KMS-11 (cell line): ENCODE data around the gene KLHL40.

ENCODE experiments used
- H2AFZ ChIP-seq: fragments of 200-600 bp; sonication (generic); 2 replicates; pipeline ENCODE4 v1.6.1; 2016; ENCODE audit warnings: antibody characterized with exemption, mixed run types, low read depth
- H3K27ac ChIP-seq: fragments of 200-600 bp; sonication (generic); 2 replicates; pipeline ENCODE4 v1.6.1; 2016; ENCODE audit warnings: mild to moderate bottlenecking, mixed run types
- H3K27me3 ChIP-seq: fragments of 200-600 bp; sonication (generic); 2 replicates; pipeline ENCODE4 v1.6.1; 2017; ENCODE audit warnings: mild to moderate bottlenecking, low read depth, mixed run types, moderate library complexity; ENCODE audit not compliant: insufficient read depth
- H3K36me3 ChIP-seq: fragments of 200-600 bp; sonication (generic); 2 replicates; pipeline ENCODE4 v1.6.1; 2017; ENCODE audit warnings: mild to moderate bottlenecking, mixed run types; ENCODE audit not compliant: insufficient read depth
- H3K4me1 ChIP-seq: fragments of 200-600 bp; sonication (generic); 2 replicates; pipeline ENCODE4 v1.6.1; 2016; ENCODE audit warnings: mild to moderate bottlenecking, low read depth, mixed run types; ENCODE audit not compliant: poor library complexity, severe bottlenecking
- H3K4me2 ChIP-seq: fragments of 200-600 bp; sonication (generic); 2 replicates; pipeline ENCODE4 v1.7.0; 2016; ENCODE audit warnings: mild to moderate bottlenecking, mixed run types
- H3K4me3 ChIP-seq: fragments of 200-600 bp; sonication (generic); IDR thresholded peaks from 2 replicates; pipeline ENCODE4 v1.6.1; 2017; ENCODE audit warnings: low read depth, low read length, mixed read lengths; ENCODE audit not compliant: insufficient read depth
- H3K79me2 ChIP-seq: fragments of 200-600 bp; sonication (generic); 2 replicates; pipeline ENCODE4 v1.6.1; 2016; ENCODE audit warnings: low read depth, mixed run types; ENCODE audit not compliant: insufficient read depth
- H3K9ac ChIP-seq: fragments of 200-600 bp; sonication (generic); 2 replicates; pipeline ENCODE4 v1.6.1; 2016; ENCODE audit warnings: mild to moderate bottlenecking, mixed run types
- H4K20me1 ChIP-seq: fragments of 200-600 bp; sonication (generic); 2 replicates; pipeline ENCODE4 v1.6.1; 2016; ENCODE audit warnings: mild to moderate bottlenecking, mixed run types; ENCODE audit not compliant: insufficient read depth
- TF ChIP-seq, protein P1 (sequence below): fragments of 200-600 bp; sonication (generic); conservative IDR thresholded peaks from 2 replicates; pipeline ENCODE4 v1.6.1; 2017; ENCODE audit warnings: low read depth, mild to moderate bottlenecking, antibody characterized with exemption, low read length, moderate library complexity, mixed read lengths

The KLHL40 gene

DNA sequence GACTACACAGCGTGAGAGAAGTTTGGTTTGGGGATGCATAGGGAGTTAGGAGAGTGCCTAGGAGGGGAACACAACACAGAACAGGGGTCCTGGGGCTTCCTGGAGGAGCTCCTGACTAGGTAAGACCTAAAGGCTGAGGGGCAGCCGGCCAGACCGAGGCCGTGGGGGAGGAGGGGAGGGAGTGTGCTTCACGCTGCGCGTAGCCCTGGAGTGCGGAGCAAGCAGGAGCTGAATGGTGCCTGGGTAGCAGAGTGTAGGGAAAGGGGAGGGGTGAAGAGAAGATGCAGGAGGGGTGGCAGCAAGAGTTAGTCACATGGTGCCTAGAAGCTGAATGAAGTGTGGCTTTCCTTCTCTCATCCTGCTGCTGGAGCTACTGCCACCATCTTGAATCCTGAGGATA lies 49.7 kb downstream of the KLHL40 start:
- no peak overlapping the region for H3K9ac ChIP-seq
- TF ChIP-seq, protein P1, sequence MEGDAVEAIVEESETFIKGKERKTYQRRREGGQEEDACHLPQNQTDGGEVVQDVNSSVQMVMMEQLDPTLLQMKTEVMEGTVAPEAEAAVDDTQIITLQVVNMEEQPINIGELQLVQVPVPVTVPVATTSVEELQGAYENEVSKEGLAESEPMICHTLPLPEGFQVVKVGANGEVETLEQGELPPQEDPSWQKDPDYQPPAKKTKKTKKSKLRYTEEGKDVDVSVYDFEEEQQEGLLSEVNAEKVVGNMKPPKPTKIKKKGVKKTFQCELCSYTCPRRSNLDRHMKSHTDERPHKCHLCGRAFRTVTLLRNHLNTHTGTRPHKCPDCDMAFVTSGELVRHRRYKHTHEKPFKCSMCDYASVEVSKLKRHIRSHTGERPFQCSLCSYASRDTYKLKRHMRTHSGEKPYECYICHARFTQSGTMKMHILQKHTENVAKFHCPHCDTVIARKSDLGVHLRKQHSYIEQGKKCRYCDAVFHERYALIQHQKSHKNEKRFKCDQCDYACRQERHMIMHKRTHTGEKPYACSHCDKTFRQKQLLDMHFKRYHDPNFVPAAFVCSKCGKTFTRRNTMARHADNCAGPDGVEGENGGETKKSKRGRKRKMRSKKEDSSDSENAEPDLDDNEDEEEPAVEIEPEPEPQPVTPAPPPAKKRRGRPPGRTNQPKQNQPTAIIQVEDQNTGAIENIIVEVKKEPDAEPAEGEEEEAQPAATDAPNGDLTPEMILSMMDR: no peak

GRCh38 chr3:42735615-42736014 lies 50.3 kb downstream of the KLHL40 start:
- H3K4me2 ChIP-seq: no peak overlapping the region
- TF ChIP-seq, protein P1: no peak
- H3K27me3 ChIP-seq: no peaks in the 10 kb centered on the region
- H4K20me1 ChIP-seq: no peaks in the 10 kb centered on the region
- no peak overlapping the region for H3K4me3 ChIP-seq
- H3K9ac ChIP-seq: no peak overlapping the region
- no peaks in the 10 kb centered on the region for H3K4me1 ChIP-seq
- H3K79me2 ChIP-seq: no peaks in the 10 kb centered on the region
- H3K36me3 ChIP-seq: no peaks in the 10 kb centered on the region
- H3K27ac ChIP-seq: no peak overlapping the region
- no peak overlapping the region for H2AFZ ChIP-seq

More for the DNA sequence above, 49.7 kb downstream of the KLHL40 start:
- Histone ChIP-seq H3K79me2 (no peaks in the 10 kb centered on the region), H3K4me2 (no peak overlapping the region), H4K20me1 (no peaks in the 10 kb centered on the region), H3K27me3 (no peaks in the 10 kb centered on the region), H3K4me3 (no peak overlapping the region), H3K27ac (no peak overlapping the region), H2AFZ (no peak overlapping the region), H3K36me3 (no peaks in the 10 kb centered on the region), H3K4me1 (no peaks in the 10 kb centered on the region)

DNA sequence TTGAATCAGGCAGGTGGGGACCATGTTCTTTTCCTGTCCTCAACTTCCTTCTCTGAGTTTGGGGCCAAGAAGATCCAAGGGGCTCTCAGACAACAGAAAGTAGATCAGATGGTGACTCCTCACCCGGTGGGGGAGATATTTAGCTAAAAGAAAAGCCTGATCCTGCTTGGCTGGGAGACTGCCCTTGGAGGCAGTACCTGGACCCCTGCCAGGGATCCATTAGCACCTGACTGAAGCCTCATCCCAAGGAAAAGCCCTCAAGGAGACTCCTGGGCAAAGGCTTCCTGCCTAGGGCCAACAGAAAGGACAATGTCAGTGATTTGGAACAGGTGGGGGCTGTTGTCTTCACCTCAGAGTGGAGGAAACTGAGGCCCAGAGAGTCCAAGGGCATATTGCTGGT lies 50.7 kb downstream of the KLHL40 start:
- Histone ChIP-seq H3K27ac (no peak overlapping the region), H2AFZ (no peak overlapping the region), H3K79me2 (no peaks in the 10 kb centered on the region), H3K36me3 (no peaks in the 10 kb centered on the region), H3K27me3 (no peaks in the 10 kb centered on the region), H3K4me2 (no peak overlapping the region), H3K4me3 (no peak overlapping the region), H3K4me1 (no peaks in the 10 kb centered on the region), H3K9ac (no peak overlapping the region), H4K20me1 (no peaks in the 10 kb centered on the region)
- TF ChIP-seq, protein P1: no peak

- H3K36me3 ChIP-seq: no peaks in the 10 kb centered on the region
- no peaks in the 10 kb centered on the region for H3K79me2 ChIP-seq
- H3K27me3 ChIP-seq: no peaks in the 10 kb centered on the region
- H4K20me1 ChIP-seq: no peaks in the 10 kb centered on the region
- no peaks in the 10 kb centered on the region for H3K4me1 ChIP-seq
- TF ChIP-seq, protein P1: no peak
- H3K9ac ChIP-seq: no peak overlapping the region
- no peak overlapping the region for H2AFZ ChIP-seq
- no peak overlapping the region for H3K27ac ChIP-seq
- H3K4me2 ChIP-seq: no peak overlapping the region
- no peak overlapping the region for H3K4me3 ChIP-seq
Measured at GRCh38 chr3:42736531-42736930, 51.2 kb downstream of the KLHL40 start.
